ENCODE data around the gene SELENOK. TPM values are rescaled to one million over a fixed set of nuclear protein-coding genes. Genes with fewer than 3 reads are reported as not detected.

Gene SELENOK
- total and polyA plus RNA-seq, 7 donors = 46.3 to 207 (median 74.8) TPM

- Histone ChIP-seq H3K27ac (no peak overlapping the region), H3K27me3 (ENCODE audit: insufficient read depth in 3 of 3, low read length in 2 of 3) (no peaks in the 10 kb centered on the region), H3K36me3 (ENCODE audit: insufficient read depth in 1 of 2, low read depth in 1 of 2) (peaks cover 21 to 90% of the 10 kb centered on the region in 2 donors), H3K4me1 (no peaks in the 10 kb centered on the region), H3K4me3 (no peak overlapping the region), H3K9me3 (no peaks in the 10 kb centered on the region)
- DNase-seq = no peak
- intact Hi-C loops (cut with DNase I) = no loop called here
- ATAC-seq = no peak
- no peak for TF ChIP-seq CTCF (IDR thresholded peaks at IDR 0.05)
- 95 to 96% (median 95%) methylated on average over 3 of the region's 3 CpGs for WGBS, 3 donors
Measured at GRCh38 chr3:53862241-53862640, 29.4 kb downstream of the SELENOK start.

GRCh38 chr3:53860196-53860595 lies 31.5 kb downstream of the SELENOK start:
- Histone ChIP-seq H3K27me3 (ENCODE audit: insufficient read depth in 3 of 3, low read length in 2 of 3) (no peaks in the 10 kb centered on the region), H3K4me3 (no peak overlapping the region), H3K4me1 (no peaks in the 10 kb centered on the region), H3K27ac (no peak overlapping the region), H3K9me3 (no peaks in the 10 kb centered on the region), H3K36me3 (ENCODE audit: insufficient read depth in 1 of 2, low read depth in 1 of 2) (peaks cover 21 to 75% of the 10 kb centered on the region in 2 donors)
- WGBS, 3 donors = 73 to 85% (median 84%) methylated on average over 4 of the region's 4 CpGs
- intact Hi-C loops (cut with DNase I) = no loop called here
- TF ChIP-seq CTCF (IDR thresholded peaks at IDR 0.05) = no peak
- DNase-seq (no peak), ATAC-seq (no peak)

GRCh38 chr3:53859178-53859577 lies 32.5 kb downstream of the SELENOK start:
- H3K27me3 ChIP-seq (ENCODE audit: insufficient read depth in 3 of 3, low read length in 2 of 3) = no peaks in the 10 kb centered on the region
- ATAC-seq (no peak), DNase-seq (no peak)
- no peak overlapping the region for H3K4me3 ChIP-seq
- H3K9me3 ChIP-seq = no peaks in the 10 kb centered on the region
- intact Hi-C loops (cut with DNase I) = no loop called here
- H3K36me3 ChIP-seq (ENCODE audit: insufficient read depth in 1 of 2, low read depth in 1 of 2) = peaks cover 12 to 64% of the 10 kb centered on the region in 2 donors
- H3K27ac ChIP-seq = no peak overlapping the region
- WGBS, 3 donors = 93 to 97% (median 96%) methylated on average over 6 of the region's 6 CpGs
- TF ChIP-seq CTCF (IDR thresholded peaks at IDR 0.05) = no peak
- no peaks in the 10 kb centered on the region for H3K4me1 ChIP-seq

- 80 to 87% (median 86%) methylated on average over 7 of the region's 7 CpGs for WGBS, 3 donors
- H3K9me3 ChIP-seq = no peaks in the 10 kb centered on the region
- H3K27ac ChIP-seq = no peak overlapping the region
- no peaks in the 10 kb centered on the region for H3K27me3 ChIP-seq (ENCODE audit: insufficient read depth in 3 of 3, low read length in 2 of 3)
- no peak for TF ChIP-seq CTCF (IDR thresholded peaks at IDR 0.05)
- ATAC-seq (no peak), DNase-seq (no peak)
- no peaks in the 10 kb centered on the region for H3K4me1 ChIP-seq
- H3K4me3 ChIP-seq = no peak overlapping the region
- intact Hi-C loops (cut with DNase I) = no loop called here
- peaks cover 10 to 55% of the 10 kb centered on the region in 2 donors for H3K36me3 ChIP-seq (ENCODE audit: insufficient read depth in 1 of 2, low read depth in 1 of 2)
Measured at GRCh38 chr3:53858096-53858741, 33.4 kb downstream of the SELENOK start.

GRCh38 chr3:53856964-53857363 lies 34.7 kb downstream of the SELENOK start:
- 64 to 80% (median 72%) methylated on average over 7 of the region's 7 CpGs for WGBS, 3 donors
- no peak for DNase-seq

More at GRCh38 chr3:53856964-53857363, 34.7 kb downstream of the SELENOK start:
- H3K27me3 ChIP-seq (ENCODE audit: insufficient read depth in 3 of 3, low read length in 2 of 3) = no peaks in the 10 kb centered on the region
- no peak overlapping the region for H3K4me3 ChIP-seq
- intact Hi-C loops (cut with DNase I) = no loop called here
- no peak overlapping the region for H3K27ac ChIP-seq
- no peaks in the 10 kb centered on the region for H3K9me3 ChIP-seq
- H3K4me1 ChIP-seq = no peaks in the 10 kb centered on the region
- peaks cover 4 to 45% of the 10 kb centered on the region in 2 donors for H3K36me3 ChIP-seq (ENCODE audit: insufficient read depth in 1 of 2, low read depth in 1 of 2)
- TF ChIP-seq CTCF (IDR thresholded peaks at IDR 0.05) = no peak
- no peak for ATAC-seq
